NCI-H748 (cell line): ENCODE results near the gene ACTR6.
"Not testable (repeated sequence)": the region's sequence is repeated elsewhere in the genome, so short reads cannot be mapped to it uniquely, and the experiment has no call there.

Experiments
- DNase-seq: peaks from one replicate; lab custom pipeline; 2025; ENCODE audit not compliant: unreplicated experiment; lab: John Stamatoyannopoulos, UW

Gene ACTR6

GRCh38 chr12:100219328-100220109 is 18.9 kb downstream of the ACTR6 start:
- DNase-seq = no peak

GRCh38 chr12:100221523-100221922 is 20.9 kb downstream of the ACTR6 start:
- no peak for DNase-seq

- DNase-seq = not testable (repeated sequence)
These were observed 21.6 kb downstream of the ACTR6 start for GRCh38 chr12:100222173-100222572.

- DNase-seq = peak; percentile 51
These were observed 24.9 kb downstream of the ACTR6 start for GRCh38 chr12:100225491-100225890.

DNA sequence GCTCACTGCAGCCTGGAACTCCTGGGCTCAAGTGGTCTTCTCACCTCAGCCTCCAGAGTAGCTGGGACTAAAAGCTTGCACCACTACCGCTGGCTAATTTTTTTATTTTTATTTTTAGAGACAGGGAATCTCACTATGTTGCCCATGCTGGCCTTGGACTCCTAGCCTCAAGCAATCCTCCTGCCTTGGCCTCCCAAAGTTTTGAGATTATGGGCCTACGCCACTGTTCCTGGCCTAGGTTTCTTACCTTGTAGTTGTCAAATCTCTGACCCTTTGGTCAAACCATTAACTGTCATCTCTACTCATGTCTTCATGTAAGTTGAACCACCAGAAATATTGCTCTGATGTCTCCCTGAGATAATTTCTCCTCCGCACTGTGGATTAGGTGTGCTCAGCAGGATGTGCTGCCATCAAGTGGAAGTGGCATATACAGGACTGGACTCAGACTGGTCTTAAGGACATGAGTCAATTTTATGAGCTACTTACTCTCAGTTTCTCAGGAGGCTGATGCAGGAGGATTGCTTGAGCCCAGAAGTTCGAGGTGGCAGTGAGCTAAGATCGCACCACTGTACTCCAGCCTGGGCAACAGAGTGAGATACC is 28.5 kb downstream of the ACTR6 start:
- DNase-seq = peak; percentile 14

- DNase-seq = no peak
These were observed 29.3 kb downstream of the ACTR6 start for GRCh38 chr12:100229876-100230275.

DNA sequence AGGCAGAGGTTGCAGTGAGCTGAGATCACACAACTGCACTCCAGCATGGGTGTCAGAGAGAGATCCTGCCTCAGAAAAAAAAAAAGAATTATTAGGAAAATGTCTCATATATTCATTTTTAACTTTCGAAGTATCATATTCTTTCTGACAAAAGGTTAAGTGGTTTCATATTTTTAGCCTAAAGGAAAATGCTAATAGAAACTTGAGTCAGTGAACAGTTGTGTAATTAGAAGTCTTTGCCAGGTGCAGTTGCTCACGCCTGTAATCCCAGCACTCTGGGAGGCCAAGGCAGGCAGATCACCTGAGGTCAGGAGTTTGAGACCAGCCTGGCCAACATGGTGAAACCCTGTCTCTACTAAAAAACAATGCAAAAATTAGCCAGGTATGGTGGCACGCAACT is 31.3 kb downstream of the ACTR6 start:
- DNase-seq = not testable (repeated sequence)

- DNase-seq = no peak
These were observed 33.6 kb downstream of the ACTR6 start for GRCh38 chr12:100234166-100234565.

GRCh38 chr12:100234591-100235304 is 34.1 kb downstream of the ACTR6 start:
- peak; percentile 52 for DNase-seq

GRCh38 chr12:100238801-100239200 is 38.2 kb downstream of the ACTR6 start:
- DNase-seq = no peak

GRCh38 chr12:100239589-100239988 is 39.0 kb downstream of the ACTR6 start:
- no peak for DNase-seq

GRCh38 chr12:100243137-100243536 is 42.5 kb downstream of the ACTR6 start:
- DNase-seq = no peak

- no peak for DNase-seq
These were observed 47.1 kb downstream of the ACTR6 start for GRCh38 chr12:100247765-100248164.

- DNase-seq = no peak
These were observed 48.3 kb downstream of the ACTR6 start for GRCh38 chr12:100248886-100249285.

GRCh38 chr12:100249941-100250340 is 49.3 kb downstream of the ACTR6 start:
- no peak for DNase-seq

GRCh38 chr12:100251917-100252316 is 51.3 kb downstream of the ACTR6 start:
- peak; percentile 3 for DNase-seq

DNA sequence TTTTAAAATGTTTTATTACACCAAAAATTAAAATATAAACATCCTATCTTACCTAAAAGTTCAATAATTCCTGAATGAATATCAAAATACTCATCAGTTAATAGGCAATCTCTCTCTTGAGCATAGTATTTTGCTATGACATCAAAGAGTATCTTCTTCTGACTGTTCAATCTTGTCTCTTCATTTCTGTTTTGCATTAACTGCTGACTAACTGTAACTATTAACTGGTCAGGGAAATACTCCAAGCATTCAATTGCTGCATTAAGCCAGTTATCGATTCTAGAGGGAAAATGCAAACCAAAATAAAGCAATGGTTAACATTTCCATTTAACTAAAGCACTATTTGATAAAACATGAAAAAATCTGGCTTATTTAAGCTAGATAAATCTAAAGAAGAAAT is 52.8 kb downstream of the ACTR6 start:
- DNase-seq = no peak

- DNase-seq = no peak
These were observed 54.3 kb downstream of the ACTR6 start for GRCh38 chr12:100254876-100255275.

DNA sequence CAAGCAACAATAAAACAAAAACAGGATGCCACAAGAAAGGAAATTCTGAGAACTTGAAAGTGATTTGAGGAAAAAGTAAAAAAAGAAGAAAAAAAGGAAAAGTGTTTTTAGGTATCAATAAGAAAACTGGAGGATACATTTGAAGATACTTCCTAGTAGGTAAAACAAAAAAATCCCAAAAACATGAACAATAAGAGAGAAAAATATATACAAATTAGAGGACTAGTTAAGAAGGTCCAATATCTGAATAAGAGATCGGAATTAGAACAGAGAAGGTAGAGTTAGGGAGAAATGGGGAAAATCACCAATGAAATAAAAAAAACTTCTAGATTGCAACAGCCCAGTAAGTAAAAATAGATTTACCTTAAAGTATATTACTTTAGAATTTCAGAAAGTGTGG is 57.5 kb downstream of the ACTR6 start:
- no peak for DNase-seq

GRCh38 chr12:100263131-100263530 is 62.5 kb downstream of the ACTR6 start:
- no peak for DNase-seq

- DNase-seq = not testable (repeated sequence)
These were observed 64.5 kb downstream of the ACTR6 start for GRCh38 chr12:100265107-100265506.
